Epithelial cell of prostate (primary cell): ENCODE measurements around the gene ERCC2.
"Not testable (repeated sequence)": the region's sequence is repeated elsewhere in the genome, so short reads cannot be mapped to it uniquely, and the experiment has no call there.

Experiments
- DNase-seq: peaks from one replicate; pipeline ENCODE4 v3.0.0-alpha.2; 2011; ENCODE audit warnings: low read depth, low spot score
- H3K27ac ChIP-seq: fragments of 450-650 bp; 2 replicates; pipeline ENCODE4 v1.5.1; 2017; ENCODE audit warnings: mild to moderate bottlenecking

ERCC2 gene

DNA sequence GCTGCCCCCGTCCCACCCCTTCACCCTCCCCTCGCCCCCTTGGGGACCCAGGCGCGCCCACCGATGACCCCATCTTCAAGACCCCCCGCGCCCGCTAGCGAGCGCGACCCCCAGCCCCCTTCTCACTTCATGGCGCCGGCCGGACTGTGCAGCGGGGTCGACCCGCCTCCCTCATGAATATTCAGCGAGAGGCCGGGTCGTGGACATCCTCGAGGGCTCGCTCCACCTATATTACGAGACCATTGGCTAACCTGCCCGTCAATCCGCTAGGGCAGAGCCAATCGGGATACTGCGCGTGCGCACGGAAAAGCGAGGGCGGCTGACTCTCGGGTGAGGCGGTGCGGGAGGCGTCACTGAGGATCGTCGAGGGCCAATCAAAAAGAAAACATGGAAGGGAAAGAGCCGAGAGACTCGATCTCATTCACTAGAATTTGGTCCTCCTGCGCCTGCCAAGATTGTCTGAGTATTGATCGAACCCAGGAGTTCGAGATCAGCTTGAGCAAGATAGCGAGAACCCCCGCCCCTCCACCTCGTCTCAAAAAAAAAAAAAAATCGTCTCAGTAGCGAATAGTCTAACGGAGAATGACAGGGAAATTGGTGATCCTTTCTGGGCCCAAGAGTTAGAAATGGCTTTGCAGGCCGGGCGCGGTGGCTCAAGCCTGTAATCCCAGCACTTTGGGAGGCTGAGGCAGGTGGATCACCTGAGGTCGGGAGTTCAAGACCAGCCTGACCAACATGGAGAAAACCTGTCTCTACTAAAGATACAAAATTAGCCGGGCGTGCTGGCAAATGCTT, at the start of gene ERCC2:
ERCC2 (minus strand) TSS at position 164 of the 795 bp plus-strand sequence; CDS start at position 131, 33 bp downstream.
- peak within 1 kb of the TSS; percentile 72 for H3K27ac ChIP-seq
- peak; percentile 88 for DNase-seq

GRCh38 chr19:45419895-45420294, 49.5 kb upstream of the ERCC2 start:
- H3K27ac ChIP-seq: peak overlapping the region; percentile 100
- no peak for DNase-seq

DNA sequence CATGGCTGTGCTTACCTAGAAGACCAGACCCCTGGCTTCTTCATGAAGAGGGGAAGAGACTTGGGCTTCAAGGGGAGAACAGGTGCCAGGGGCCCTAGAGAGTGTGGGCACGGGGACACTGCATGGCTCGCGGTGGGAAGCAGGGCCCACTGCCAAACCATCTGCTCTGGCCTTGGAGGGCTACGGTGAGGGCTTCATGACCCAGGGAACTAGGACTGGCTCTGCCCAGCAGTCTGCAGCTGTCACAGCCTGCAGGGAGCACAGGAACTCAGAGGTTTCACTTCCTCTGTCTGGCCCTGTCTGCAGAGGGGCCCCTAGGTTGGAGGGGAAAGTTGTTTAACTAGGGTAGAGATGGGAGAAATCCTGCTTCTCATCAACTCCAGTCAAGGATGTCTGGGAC, 49.0 kb upstream of the ERCC2 start:
- H3K27ac ChIP-seq: no peak overlapping the region
- no peak for DNase-seq

DNA sequence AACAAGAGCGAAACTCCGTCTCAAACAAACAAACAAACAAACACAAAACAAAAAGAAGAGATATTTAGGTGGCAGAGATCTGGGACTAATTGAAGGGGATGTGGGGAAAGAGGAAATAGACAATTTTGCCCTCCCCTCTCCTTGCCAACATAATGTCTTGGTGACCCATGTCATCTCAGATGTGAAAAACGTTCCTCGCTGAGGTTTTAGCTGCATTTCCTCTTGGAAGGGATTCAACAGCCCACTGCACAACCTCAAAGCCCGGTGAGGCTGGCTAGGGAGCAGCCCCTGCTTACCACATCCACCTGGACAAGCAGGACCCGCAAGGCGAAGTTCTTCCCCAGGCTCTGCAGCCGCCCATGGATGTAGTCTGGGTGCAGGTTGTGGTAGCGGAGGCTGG, 48.4 kb upstream of the ERCC2 start:
- no peak overlapping the region for H3K27ac ChIP-seq
- no peak for DNase-seq

DNA sequence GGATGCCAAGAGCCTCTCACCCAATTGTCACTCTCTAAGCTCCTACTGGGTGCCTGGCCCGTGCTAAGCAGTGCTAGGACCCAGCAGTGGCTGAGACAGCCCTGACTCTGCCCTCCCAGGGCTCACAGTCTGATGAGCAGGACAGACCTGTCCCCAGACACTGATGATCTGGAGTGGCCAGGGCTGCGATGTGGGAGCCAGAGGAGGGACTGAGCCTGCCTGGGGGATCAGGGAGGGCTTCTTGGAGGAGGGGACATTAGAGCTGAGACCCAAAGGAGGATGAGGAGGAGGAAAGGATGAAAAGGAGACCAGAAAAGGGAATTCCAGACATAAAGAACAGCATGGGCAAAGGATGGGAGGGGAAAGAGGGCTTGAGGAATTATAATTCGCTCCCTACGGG, 46.8 kb upstream of the ERCC2 start:
- DNase-seq: no peak
- H3K27ac ChIP-seq: no peak overlapping the region

GRCh38 chr19:45414468-45414867, 44.1 kb upstream of the ERCC2 start:
- DNase-seq: no peak
- no peak overlapping the region for H3K27ac ChIP-seq

DNA sequence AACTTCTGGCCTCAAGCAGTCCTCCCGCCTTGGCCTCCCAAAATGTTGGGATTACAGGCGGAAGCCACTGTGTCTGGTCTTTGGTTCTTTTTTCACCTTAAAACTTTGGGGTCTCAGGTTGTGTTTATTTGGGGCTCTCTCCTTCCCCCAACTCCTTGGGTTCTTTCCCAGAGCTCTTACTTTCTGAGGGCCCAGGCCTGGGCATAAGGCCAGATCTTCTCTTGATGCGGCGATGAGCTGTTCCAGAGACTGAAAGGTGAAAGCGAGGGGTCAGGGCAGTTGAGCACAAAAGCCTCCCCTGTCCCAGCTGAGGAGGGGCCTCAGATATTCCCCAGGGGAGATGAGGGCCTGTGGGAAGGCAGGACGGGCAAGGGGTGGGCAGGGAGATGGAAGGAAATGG, 43.1 kb upstream of the ERCC2 start:
- no peak for DNase-seq
- H3K27ac ChIP-seq: no peak overlapping the region

DNA sequence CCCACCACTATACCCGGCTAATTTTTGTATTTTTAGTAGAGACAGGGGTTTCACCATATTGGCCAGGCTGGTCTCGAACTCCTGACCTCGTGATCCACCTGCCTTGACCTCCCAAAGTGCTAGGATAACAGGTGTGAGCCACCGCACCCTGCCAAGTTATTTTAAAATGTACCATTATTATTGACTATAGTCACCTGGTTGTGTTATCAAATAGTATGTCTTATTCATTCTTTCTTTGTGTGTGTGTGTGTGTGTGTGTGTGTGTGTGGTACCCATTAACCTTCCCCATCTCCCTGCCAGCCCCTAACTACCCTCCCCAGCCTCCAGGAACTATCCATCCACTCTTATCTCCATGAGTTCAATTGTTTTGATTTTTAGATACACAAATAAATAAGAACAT, 40.0 kb upstream of the ERCC2 start:
- not testable (repeated sequence) for DNase-seq, H3K27ac ChIP-seq

DNA sequence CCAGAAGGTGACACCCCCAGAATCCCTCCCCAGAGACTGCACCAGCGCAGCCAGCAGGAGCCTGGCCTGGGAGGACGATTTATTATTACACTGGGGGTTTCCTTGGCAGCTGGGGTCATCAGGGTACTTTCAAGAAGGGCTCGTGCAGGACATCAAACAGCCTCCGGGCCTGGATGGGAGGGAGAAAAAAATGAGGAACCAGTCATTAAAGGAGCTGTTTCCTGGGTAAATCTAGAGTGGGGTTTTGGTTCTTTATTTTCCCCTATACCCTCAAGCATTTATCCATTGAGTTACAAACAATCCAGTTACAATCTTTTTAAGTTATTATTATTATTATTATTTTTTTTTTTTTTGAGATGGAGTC, 39.2 kb upstream of the ERCC2 start:
- DNase-seq: no peak
- H3K27ac ChIP-seq: no peak overlapping the region

DNA sequence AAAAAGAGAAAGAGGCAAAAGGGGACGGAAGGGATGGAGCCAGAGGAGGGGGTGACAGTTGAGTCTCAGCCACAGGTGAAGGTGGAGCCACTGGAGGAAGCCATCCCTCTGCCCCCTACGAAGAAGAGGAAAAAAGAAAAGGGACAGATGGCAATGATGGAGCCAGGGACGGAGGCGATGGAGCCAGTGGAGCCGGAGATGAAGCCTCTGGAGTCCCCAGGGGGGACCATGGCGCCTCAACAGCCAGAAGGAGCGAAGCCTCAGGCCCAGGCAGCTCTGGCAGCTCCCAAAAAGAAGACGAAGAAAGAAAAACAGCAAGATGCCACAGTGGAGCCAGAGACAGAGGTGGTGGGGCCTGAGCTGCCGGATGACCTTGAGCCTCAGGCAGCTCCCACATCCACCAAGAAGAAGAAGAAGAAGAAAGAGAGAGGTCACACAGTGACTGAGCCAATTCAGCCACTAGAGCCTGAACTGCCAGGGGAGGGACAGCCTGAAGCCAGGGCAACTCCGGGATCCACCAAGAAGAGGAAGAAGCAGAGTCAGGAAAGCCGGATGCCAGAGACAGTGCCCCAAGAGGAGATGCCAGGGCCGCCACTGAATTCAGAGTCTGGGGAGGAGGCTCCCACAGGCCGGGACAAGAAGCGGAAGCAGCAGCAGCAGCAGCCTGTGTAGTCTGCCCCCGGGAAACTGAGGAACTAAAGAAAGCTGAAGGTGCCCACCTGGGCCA, 38.6 kb upstream of the ERCC2 start:
- no peak for DNase-seq
- no peak overlapping the region for H3K27ac ChIP-seq

DNA sequence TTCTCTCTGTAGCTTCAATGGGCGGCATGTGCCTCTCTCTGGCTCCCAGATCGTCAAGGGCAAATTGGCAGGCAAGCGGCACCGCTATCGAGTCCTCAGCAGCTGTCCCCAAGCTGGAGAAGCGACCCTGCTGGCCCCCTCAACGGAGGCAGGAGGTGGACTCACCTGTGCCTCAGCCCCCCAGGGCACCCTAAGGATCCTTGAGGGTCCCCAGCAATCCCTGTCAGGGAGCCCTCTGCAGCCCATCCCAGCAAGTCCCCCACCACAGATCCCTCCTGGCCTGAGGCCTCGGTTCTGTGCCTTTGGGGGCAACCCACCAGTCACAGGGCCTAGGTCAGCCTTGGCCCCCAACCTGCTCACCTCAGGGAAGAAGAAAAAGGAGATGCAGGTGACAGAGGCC, 37.7 kb upstream of the ERCC2 start:
- peak overlapping the region; percentile 100 for H3K27ac ChIP-seq
- no peak for DNase-seq

GRCh38 chr19:45407585-45407984, 37.2 kb upstream of the ERCC2 start:
- not testable (repeated sequence) for DNase-seq
- H3K27ac ChIP-seq: peak overlapping the region; percentile 100

DNA sequence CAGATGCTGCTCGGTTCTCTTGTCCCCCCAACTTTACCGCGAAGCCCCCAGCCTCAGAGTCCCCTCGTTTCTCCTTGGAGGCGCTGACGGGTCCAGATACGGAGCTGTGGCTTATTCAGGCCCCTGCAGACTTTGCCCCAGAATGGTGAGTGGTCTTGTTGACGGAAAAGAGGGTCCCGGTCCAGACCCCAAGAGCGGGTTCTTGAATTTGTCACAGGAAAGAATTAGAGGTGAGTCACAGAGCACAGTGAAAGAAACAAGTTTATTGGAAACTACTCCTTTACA, 36.7 kb upstream of the ERCC2 start:
- no peak for DNase-seq
- H3K27ac ChIP-seq: peak overlapping the region; percentile 100

DNA sequence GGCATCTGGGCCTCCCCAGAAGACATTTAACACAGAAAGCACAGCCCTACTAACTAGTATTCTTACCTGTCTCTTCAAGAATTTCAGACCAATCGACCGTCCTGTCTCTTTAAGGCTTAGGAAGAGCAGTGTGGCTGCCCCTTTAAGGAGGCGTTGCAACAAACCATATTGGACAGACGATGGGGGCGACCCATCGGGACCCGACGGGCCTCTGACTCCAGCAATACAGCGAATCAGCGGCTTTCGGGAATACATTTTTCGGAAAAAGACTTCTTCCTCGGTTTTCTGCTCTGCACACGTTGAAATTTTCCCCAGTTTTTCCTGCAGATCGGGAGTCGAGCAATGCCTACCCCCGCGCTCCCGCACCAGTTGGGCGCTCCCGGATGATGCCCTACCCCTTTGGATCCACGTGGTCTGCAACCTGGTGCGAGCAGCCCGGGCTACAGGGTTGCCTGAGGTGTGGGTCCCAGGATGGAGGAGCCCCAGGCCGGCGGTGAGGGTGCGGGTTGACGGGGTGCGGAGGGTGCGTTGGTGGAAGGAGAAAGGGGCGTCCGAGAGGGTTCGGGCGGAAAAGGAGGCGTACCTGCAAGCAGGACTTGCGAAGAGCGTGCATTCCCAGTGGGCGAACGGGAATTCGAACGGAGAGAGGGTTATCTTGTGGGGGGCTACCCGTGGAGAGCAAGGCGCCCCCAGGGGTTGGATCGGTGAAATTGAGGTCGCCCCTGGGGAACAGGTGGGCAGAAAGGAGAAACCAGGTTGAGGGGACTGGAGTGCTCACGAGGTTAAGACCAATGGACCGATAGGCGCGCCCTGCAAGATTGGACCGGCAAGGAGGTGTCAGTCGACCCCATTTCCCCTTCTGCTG, 36.1 kb upstream of the ERCC2 start, which contains the start of gene POLR1G:
POLR1G (plus strand) TSS at position 419 of the 865 bp plus-strand sequence; CDS start at position 472, 53 bp downstream.
- peak within 1 kb of the TSS; percentile 100 for H3K27ac ChIP-seq
- DNase-seq: peak; percentile 70

DNA sequence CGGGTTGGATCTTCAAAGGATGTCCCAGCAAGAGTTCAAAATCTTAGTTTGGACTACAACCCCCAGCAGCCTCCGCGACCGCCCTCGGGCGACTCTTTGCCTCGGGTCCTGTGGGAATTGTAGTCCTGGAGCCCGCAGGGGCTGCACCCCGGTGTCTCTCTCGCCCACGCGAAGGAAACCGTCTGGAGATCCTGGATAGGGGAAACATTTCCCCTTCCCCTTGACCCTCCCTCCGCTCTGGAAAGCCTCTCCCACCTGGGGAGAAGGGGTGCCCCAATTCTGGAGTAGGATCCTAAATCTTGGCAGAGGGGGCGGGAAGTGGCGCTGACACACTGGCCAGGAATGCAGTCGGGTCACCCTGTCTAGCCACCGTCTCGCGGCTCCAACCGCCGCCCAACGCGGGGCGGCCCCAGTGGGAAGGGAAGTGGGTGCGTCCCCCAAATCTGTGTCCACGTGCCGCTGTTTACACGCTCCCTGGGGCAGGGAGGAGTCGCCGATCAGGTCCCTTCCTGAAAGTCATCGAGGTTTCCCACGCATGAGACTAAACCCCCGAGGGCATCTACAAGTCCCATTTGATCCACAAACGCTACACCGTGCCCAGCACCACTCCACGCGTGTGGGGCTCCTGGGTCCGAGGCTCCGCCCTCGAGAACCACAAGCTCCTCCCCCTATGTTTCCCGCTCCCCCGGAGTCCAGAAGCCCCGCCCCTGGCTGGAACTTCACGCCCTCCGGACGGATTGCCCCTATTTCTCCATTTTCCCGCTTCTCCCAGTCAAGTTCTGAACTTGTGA, 35.3 kb upstream of the ERCC2 start:
- DNase-seq: peak; percentile 72
- H3K27ac ChIP-seq: peak overlapping the region; percentile 100

DNA sequence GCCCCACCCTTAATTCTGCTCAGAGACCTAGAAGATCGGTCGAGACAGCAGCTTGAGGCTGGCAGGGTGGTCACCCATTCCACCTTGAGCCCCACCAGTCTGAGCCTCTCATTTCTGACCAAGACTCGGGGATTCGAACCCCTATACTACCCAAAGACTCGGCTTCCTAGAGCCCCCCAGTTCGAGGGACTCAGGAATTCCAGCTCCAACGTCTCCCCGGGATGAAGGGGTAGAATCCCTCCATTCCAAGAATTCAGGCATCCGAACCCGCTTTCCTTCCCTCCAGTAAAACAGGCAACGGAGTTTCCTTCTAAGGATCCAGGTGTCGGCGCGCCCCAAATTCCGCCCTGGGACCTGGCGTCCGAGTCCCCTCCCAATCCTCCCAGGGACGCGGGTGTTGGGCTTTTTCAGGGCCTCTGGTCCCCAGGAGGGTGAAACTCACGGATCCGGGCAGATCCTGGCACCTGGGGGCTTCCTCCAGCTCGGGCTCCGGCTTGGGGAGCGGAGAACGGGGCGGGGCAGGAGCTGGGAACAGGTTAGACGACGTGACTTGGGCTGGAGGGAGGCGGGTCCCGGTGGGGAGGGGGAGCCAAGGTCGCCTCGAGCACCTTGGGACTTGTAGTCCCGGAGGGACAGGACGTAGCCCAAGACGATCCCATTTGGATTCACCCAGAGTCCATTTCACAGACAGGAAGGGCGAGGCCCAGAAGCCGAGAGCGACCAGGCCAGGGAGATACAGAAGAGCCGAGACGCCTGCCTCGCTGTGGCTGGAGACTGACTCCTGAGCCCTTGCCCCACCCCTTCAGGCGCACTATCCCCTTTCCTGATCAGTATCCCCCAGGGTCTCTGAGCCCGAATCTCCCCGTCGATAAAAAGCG, 34.4 kb upstream of the ERCC2 start, which contains the start of gene PPP1R13L:
PPP1R13L (minus strand) TSS at position 513 of the 878 bp plus-strand sequence. CDS start 6,751 bp downstream, outside the sequence.
- H3K27ac ChIP-seq: peak within 1 kb of the TSS; percentile 100

DNA sequence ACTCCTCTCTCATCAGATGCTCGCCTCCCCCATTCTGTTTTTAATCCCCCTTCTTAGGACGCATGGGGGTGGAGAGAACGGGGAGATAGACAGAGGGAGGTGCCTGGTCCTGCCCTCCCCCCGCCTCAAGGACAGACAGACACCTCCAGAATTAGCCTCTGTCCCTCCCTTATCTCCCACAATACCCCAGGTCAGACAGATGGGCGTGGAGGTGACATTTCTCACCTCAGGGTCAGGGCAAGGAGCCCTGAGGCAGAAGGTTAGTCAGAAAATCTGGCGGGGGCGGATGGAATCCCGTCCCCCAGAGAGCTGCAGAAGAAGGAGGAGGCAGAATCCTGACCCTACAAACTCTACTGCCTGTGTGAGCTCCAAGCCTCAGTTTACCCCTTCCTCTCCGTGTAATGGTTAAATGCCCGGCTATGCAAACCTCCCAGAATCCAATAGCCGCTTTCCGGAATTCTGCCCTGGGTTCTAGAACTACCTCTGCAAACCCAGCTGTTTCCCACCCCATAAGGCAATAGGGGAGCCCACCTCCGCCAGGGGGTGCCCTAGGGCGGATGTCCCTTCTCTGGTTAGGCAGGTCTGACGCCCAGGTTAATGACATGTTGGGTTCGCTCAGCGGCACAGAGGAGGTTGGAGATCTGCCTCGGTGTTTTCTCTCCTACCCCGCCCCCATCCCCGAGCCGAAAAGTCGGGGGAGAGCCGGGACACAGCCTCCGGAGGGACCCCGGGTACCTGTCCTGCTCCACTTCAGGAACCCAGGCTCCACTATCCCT, 33.6 kb upstream of the ERCC2 start:
- peak overlapping the region; percentile 100 for H3K27ac ChIP-seq
- peak; percentile 14 for DNase-seq

More for the DNA sequence above, 34.4 kb upstream of the ERCC2 start, which contains the start of gene PPP1R13L:
- DNase-seq: peak; percentile 92

DNA sequence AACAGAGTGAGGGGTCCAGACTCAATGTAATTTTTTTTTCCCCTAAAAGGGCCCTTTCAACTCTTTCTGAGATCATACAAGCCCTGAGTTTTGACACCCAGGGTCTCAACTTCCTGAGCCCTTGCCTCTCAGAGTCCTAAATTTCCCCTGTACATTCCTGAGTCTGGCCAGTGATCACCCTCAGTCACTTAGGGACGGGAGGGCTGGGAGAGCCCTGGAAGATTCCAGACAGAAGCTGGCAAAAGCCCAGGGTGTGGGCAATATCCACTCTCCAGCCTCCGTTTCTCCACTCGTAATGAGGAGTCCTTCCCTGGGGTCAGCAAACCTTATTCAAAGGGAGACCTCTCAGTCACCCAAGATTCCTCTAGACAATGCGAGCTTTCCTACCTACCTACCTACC, 32.9 kb upstream of the ERCC2 start:
- H3K27ac ChIP-seq: peak overlapping the region; percentile 100

More for the DNA sequence above, 32.9 kb upstream of the ERCC2 start:
- no peak for DNase-seq
